Activated CD8-positive, alpha-beta T cell treated with anti-CD3 and anti-CD28 coated beads for 36 hours (primary cell): ENCODE measurements around the gene GPR84. TPM values are rescaled to one million over a fixed set of nuclear protein-coding genes. Genes with fewer than 3 reads are reported as not detected.
A peak's percentile ranks its signal among the peaks of the same experiment; 100 is the strongest.

Source experiments
- ATAC-seq: fragments of 200-7000 bp; cut with Tn5 transposase; one replicate; pipeline ENCODE4 v1.10.0; 2021; ENCODE audit warnings: mild to moderate bottlenecking, moderate library complexity
- CTCF ChIA-PET: fragments of 350-600 bp; sonication (Branson Sonifier 250); formaldehyde crosslinking; loops from one replicate; lab custom pipeline; 2021; ENCODE audit warnings: antibody characterized with exemption; lab: Charles Lee
- POLR2A ChIA-PET: fragments of 350-600 bp; sonication (Branson Sonifier 250); formaldehyde crosslinking; loops from one replicate; lab custom pipeline; 2021; ENCODE audit warnings: antibody characterized with exemption; lab: Charles Lee
- DNase-seq: peaks from one replicate; pipeline ENCODE4 v3.0.0-alpha.2; 2020
- H3K27ac Mint-ChIP-seq: one replicate; pipeline ENCODE4 v1.8.0; 2021; ENCODE audit warnings: mild to moderate bottlenecking, mixed read lengths
- H3K27me3 Mint-ChIP-seq: one replicate; pipeline ENCODE4 v1.8.0; 2021; ENCODE audit warnings: mixed read lengths
- H3K36me3 Mint-ChIP-seq: one replicate; pipeline ENCODE4 v1.8.0; 2021; ENCODE audit warnings: low read depth, mixed read lengths
- H3K4me1 Mint-ChIP-seq: one replicate; pipeline ENCODE4 v1.8.0; 2021; ENCODE audit warnings: low read depth, mixed read lengths
- H3K4me3 Mint-ChIP-seq: one replicate; pipeline ENCODE4 v1.8.0; 2021; ENCODE audit warnings: mild to moderate bottlenecking, moderate library complexity, mixed read lengths
- H3K9me3 Mint-ChIP-seq: one replicate; pipeline ENCODE4 v1.8.0; 2021; ENCODE audit warnings: mixed read lengths
- CTCF ChIP-seq: fragments of 200-600 bp; IDR thresholded peaks from one replicate; pipeline ENCODE4 v1.8.0; 2022; ENCODE audit warnings: antibody characterized with exemption, mild to moderate bottlenecking
- intact Hi-C: fragments of 100-400 bp; cut with micrococcal nuclease; formaldehyde crosslinking; loops from one replicate; pipeline ENCODE4 v1.10.0; 2022
- total RNA-seq, 2 experiments: library from RNA; stranded (reverse); gene quantifications; one replicate each; pipeline ENCODE4 v1.2.3, GENCODE V29; 2021

GPR84 gene
- total RNA-seq, 2 experiments from 2014 or later = not detected

GRCh38 chr12:54337854-54338650, 26.2 kb downstream of the GPR84 start:
- CTCF ChIA-PET = interaction anchor here (0.7 to 8.9 kb wide), 20 partner anchors 13 to 163 kb away, joined by 3 to 97 read pairs (median 5); partner anchors contain the start of gene COPZ1

GRCh38 chr12:54337280-54337842, 26.9 kb downstream of the GPR84 start:
- no peak for DNase-seq
- no peaks in the 10 kb centered on the region for H3K27me3 Mint-ChIP-seq
- ATAC-seq = no peak
- H3K9me3 Mint-ChIP-seq = no peaks in the 10 kb centered on the region
- H3K4me3 Mint-ChIP-seq = no peak overlapping the region
- ChIA-PET POLR2A (interaction anchor here (0.8 to 1.4 kb wide), 4 partner anchors 9 to 79 kb away, joined by 3 to 4 read pairs (median 4); no protein-coding TSS in a partner anchor), CTCF (interaction anchor here (0.6 to 8.9 kb wide), 28 partner anchors 9 to 164 kb away, joined by 3 to 97 read pairs (median 4); partner anchors contain the start of genes COPZ1 and NCKAP1L)
- H3K27ac Mint-ChIP-seq = no peak overlapping the region
- peaks cover 15% of the 10 kb centered on the region for H3K4me1 Mint-ChIP-seq
- H3K36me3 Mint-ChIP-seq = peaks cover 11% of the 10 kb centered on the region
- intact Hi-C loops = no loop called here
- no peak for TF ChIP-seq CTCF

More at GRCh38 chr12:54337854-54338650, 26.2 kb downstream of the GPR84 start:
- TF ChIP-seq CTCF = no peak
- Mint-ChIP-seq H3K27ac (no peak overlapping the region), H3K4me1 (peaks cover 15% of the 10 kb centered on the region), H3K27me3 (no peaks in the 10 kb centered on the region), H3K4me3 (no peak overlapping the region), H3K9me3 (no peaks in the 10 kb centered on the region), H3K36me3 (peaks cover 14% of the 10 kb centered on the region)
- POLR2A ChIA-PET = interaction anchor here (0.8 to 1.4 kb wide), 4 partner anchors 9 to 80 kb away, joined by 3 to 4 read pairs (median 4); no protein-coding TSS in a partner anchor
- intact Hi-C loops = no loop called here
- ATAC-seq (no peak), DNase-seq (no peak)

GRCh38 chr12:54333420-54334034, 30.8 kb downstream of the GPR84 start:
- POLR2A ChIA-PET = interaction anchor here (1.2 to 2.0 kb wide), 6 partner anchors 23 to 47 kb away, joined by 3 to 6 read pairs (median 4); no protein-coding TSS in a partner anchor
- Mint-ChIP-seq H3K4me1 (peaks cover 47% of the 10 kb centered on the region), H3K9me3 (no peaks in the 10 kb centered on the region), H3K4me3 (no peak overlapping the region), H3K36me3 (peaks cover 2% of the 10 kb centered on the region), H3K27me3 (no peaks in the 10 kb centered on the region), H3K27ac (peak overlapping the region; percentile 32)
- ATAC-seq (no peak), DNase-seq (no peak)
- intact Hi-C loops = no loop called here
- CTCF ChIA-PET = interaction anchor here (0.5 to 8.9 kb wide), 13 partner anchors 8 to 70 kb away, joined by 3 to 97 read pairs (median 8); partner anchors contain the start of gene COPZ1
- no peak for TF ChIP-seq CTCF

- H3K27me3 Mint-ChIP-seq = no peaks in the 10 kb centered on the region
- peak overlapping the region; percentile 68 for H3K27ac Mint-ChIP-seq
- H3K4me1 Mint-ChIP-seq = peaks cover 50% of the 10 kb centered on the region
- H3K9me3 Mint-ChIP-seq = no peaks in the 10 kb centered on the region
- no peak overlapping the region for H3K4me3 Mint-ChIP-seq
- intact Hi-C loops = no loop called here
- ChIA-PET CTCF (interaction anchor here (0.8 to 8.9 kb wide), 5 partner anchors 28 to 68 kb away, joined by 3 to 97 read pairs (median 67); no protein-coding TSS in a partner anchor), POLR2A (interaction anchor here (0.7 to 1.5 kb wide), 2 partner anchors 27 to 72 kb away, joined by 3 read pairs; no protein-coding TSS in a partner anchor)
- ATAC-seq (no peak), DNase-seq (no peak)
- peaks cover 2% of the 10 kb centered on the region for H3K36me3 Mint-ChIP-seq
- TF ChIP-seq CTCF = no peak
Observed at GRCh38 chr12:54331461-54331860, 32.8 kb downstream of the GPR84 start.
